IMR-90 (cell line): Measurements from ENCODE around the gene FGD5. TPM values are rescaled to one million over a fixed set of nuclear protein-coding genes. Genes with fewer than 3 reads are reported as not detected.

Experiments used
- ATAC-seq: fragments of 200-7000 bp; cut with Tn5 transposase; 2 replicates; pipeline ENCODE4 v1.9.1; 2020; ENCODE audit warnings: low read depth, mild to moderate bottlenecking, moderate library complexity
- BruUV-seq: library from RNA; stranded (reverse); fragments of 400-500 nt; replicated peaks from 2 replicates; lab custom pipeline; 2021; lab: Mats Ljungman, UMichigan
- CTCF ChIA-PET: fragments of 300-600 bp; formaldehyde crosslinking; extraction: SDS; loops from one replicate; lab custom pipeline; 2021; ENCODE audit warnings: antibody characterized with exemption; lab: Yijun Ruan, JAX
- POLR2A ChIA-PET: fragments of 300-600 bp; sonication (Branson Sonifier 250); formaldehyde crosslinking; loops from one replicate; lab custom pipeline; 2022; ENCODE audit warnings: antibody characterized with exemption; ENCODE audit not compliant: unreplicated experiment; lab: Charles Lee
- DNase-seq: peaks from one replicate; pipeline ENCODE4 v3.0.0; 2013
- H2AFZ ChIP-seq: replicated peaks from 2 replicates; pipeline ENCODE3; 2013; ENCODE audit warnings: low read length, mild to moderate bottlenecking; ENCODE audit not compliant: poor library complexity
- H2AK5ac ChIP-seq: 2 replicates; pipeline ENCODE4 v1.6.1; 2013; ENCODE audit warnings: low read depth, low read length, inconsistent platforms
- H2AK9ac ChIP-seq: replicated peaks from 2 replicates; pipeline ENCODE3; 2013; ENCODE audit warnings: mild to moderate bottlenecking, low read depth, low read length, moderate library complexity; ENCODE audit not compliant: poor library complexity
- H2BK120ac ChIP-seq: 2 replicates; pipeline ENCODE4 v1.6.1; 2013; ENCODE audit warnings: low read depth, low read length, inconsistent platforms
- H2BK15ac ChIP-seq: 3 replicates; pipeline ENCODE4 v1.6.1; 2013; ENCODE audit warnings: low read depth, low read length, inconsistent platforms
- H2BK20ac ChIP-seq: 2 replicates; pipeline ENCODE4 v1.6.1; 2013; ENCODE audit warnings: low read depth, mild to moderate bottlenecking, inconsistent platforms, low read length, moderate library complexity
- H2BK5ac ChIP-seq: 2 replicates; pipeline ENCODE4 v1.6.1; 2013; ENCODE audit warnings: mild to moderate bottlenecking, low read depth, low read length, inconsistent platforms; ENCODE audit not compliant: poor library complexity, severe bottlenecking
- H3K14ac ChIP-seq: replicated peaks from 2 replicates; pipeline ENCODE4 v1.6.1; 2013; ENCODE audit warnings: low read depth, low read length, inconsistent platforms
- H3K18ac ChIP-seq: 2 replicates; pipeline ENCODE4 v1.6.1; 2013; ENCODE audit warnings: low read depth, low read length, control low read depth
- H3K23ac ChIP-seq: 2 replicates; pipeline ENCODE4 v1.6.1; 2013; ENCODE audit warnings: low read depth, low read length, inconsistent platforms
- H3K27ac ChIP-seq: 2 replicates; pipeline ENCODE4 v1.5.1; 2013; ENCODE audit warnings: mild to moderate bottlenecking, control low read depth, low read length; ENCODE audit not compliant: insufficient read depth
- H3K27me3 ChIP-seq: 2 replicates; pipeline ENCODE4 v1.6.1; 2013; ENCODE audit warnings: low read length; ENCODE audit not compliant: control insufficient read depth, insufficient read depth
- H3K36me3 ChIP-seq: 2 replicates; pipeline ENCODE4 v1.6.1; 2013; ENCODE audit warnings: low read length, mixed read lengths; ENCODE audit not compliant: control insufficient read depth, insufficient read depth
- H3K4ac ChIP-seq: 2 replicates; pipeline ENCODE4 v1.6.1; 2013; ENCODE audit warnings: low read depth, low read length, inconsistent platforms
- H3K4me1 ChIP-seq: 2 replicates; pipeline ENCODE4 v1.6.1; 2013; ENCODE audit warnings: low read length, mixed read lengths; ENCODE audit not compliant: control insufficient read depth, insufficient read depth
- H3K4me2 ChIP-seq: 2 replicates; pipeline ENCODE4 v1.6.1; 2013; ENCODE audit warnings: low read depth, mild to moderate bottlenecking, control low read depth, low read length, moderate library complexity
- H3K4me3 ChIP-seq: 2 replicates; pipeline ENCODE4 v1.5.1; 2013; ENCODE audit warnings: low read depth, mild to moderate bottlenecking, control low read depth, low read length, moderate library complexity; ENCODE audit not compliant: insufficient read depth
- H3K56ac ChIP-seq: 2 replicates; pipeline ENCODE4 v1.6.1; 2013; ENCODE audit warnings: low read length, inconsistent platforms; ENCODE audit not compliant: insufficient read depth; ENCODE audit errors: extremely low read depth
- H3K79me1 ChIP-seq, 2 experiments: 2 replicates each; pipeline ENCODE4 v1.6.1; 2013; ENCODE audit warnings: low read length in 2 of 2, inconsistent platforms in 1 of 2, low read depth in 1 of 2
- H3K9ac ChIP-seq: 2 replicates; pipeline ENCODE4 v1.6.1; 2013; ENCODE audit warnings: low read depth, low read length, control low read depth
- H3K9me1 ChIP-seq: 2 replicates; pipeline ENCODE4 v1.6.1; 2013; ENCODE audit warnings: low read length, inconsistent platforms; ENCODE audit not compliant: insufficient read depth
- H3K9me3 ChIP-seq: 2 replicates; pipeline ENCODE4 v1.6.1; 2013; ENCODE audit warnings: low read length; ENCODE audit not compliant: control insufficient read depth, insufficient read depth
- H4K20me1 ChIP-seq: 2 replicates; pipeline ENCODE4 v1.6.1; 2013; ENCODE audit warnings: low read length, inconsistent platforms; ENCODE audit not compliant: insufficient read depth
- H4K5ac ChIP-seq: 2 replicates; pipeline ENCODE4 v1.6.1; 2013; ENCODE audit warnings: mild to moderate bottlenecking, low read depth, low read length, control low read depth
- H4K8ac ChIP-seq, 2 experiments: 2 replicates each; pipeline ENCODE4 v1.6.1; 2013; ENCODE audit warnings: low read depth in 2 of 2, low read length in 2 of 2, control low read depth in 1 of 2, inconsistent platforms in 1 of 2
- H4K91ac ChIP-seq: 2 replicates; pipeline ENCODE4 v1.6.1; 2013; ENCODE audit warnings: low read depth, low read length, inconsistent platforms; ENCODE audit not compliant: insufficient read depth
- BHLHE40 ChIP-seq: fragments of 150-350 bp; IDR thresholded peaks from 2 replicates; pipeline ENCODE4 v1.6.1; 2016; ENCODE audit warnings: mild to moderate bottlenecking, low read depth, low read length
- CEBPB ChIP-seq: IDR thresholded peaks from 2 replicates; pipeline ENCODE4 v1.6.1; 2012; ENCODE audit warnings: low read depth, low read length, improper control_type of control experiment
- CHD1 ChIP-seq: IDR thresholded peaks from 2 replicates; pipeline ENCODE4 v1.6.1; 2012; ENCODE audit warnings: low read depth, low read length, improper control_type of control experiment
- CTCF ChIP-seq: conservative IDR thresholded peaks from 2 replicates; pipeline ENCODE4 v1.5.1; 2012; ENCODE audit warnings: mild to moderate bottlenecking, low read depth, low read length, improper control_type of control experiment
- ELK1 ChIP-seq: fragments of 150-350 bp; IDR thresholded peaks from 2 replicates; pipeline ENCODE4 v1.6.1; 2016; ENCODE audit warnings: low read depth, mild to moderate bottlenecking, low read length, moderate library complexity, borderline replicate concordance
- FOS ChIP-seq: fragments of 150-350 bp; IDR thresholded peaks from 2 replicates; pipeline ENCODE4 v1.6.1; 2016; ENCODE audit warnings: low read depth, low read length
- MAFK ChIP-seq: IDR thresholded peaks from 2 replicates; pipeline ENCODE4 v1.6.1; 2012; ENCODE audit warnings: low read depth, low read length, improper control_type of control experiment
- MAZ ChIP-seq: IDR thresholded peaks from 2 replicates; pipeline ENCODE4 v1.6.1; 2012; ENCODE audit warnings: low read depth, mild to moderate bottlenecking, low read length, improper control_type of control experiment, moderate library complexity, borderline replicate concordance
- MXI1 ChIP-seq: IDR thresholded peaks from 2 replicates; pipeline ENCODE4 v1.6.1; 2012; ENCODE audit warnings: low read depth, mild to moderate bottlenecking, low read length, moderate library complexity, borderline replicate concordance
- NFE2L2 ChIP-seq: fragments of 150-350 bp; IDR thresholded peaks from 2 replicates; pipeline ENCODE4 v1.6.1; 2016; ENCODE audit warnings: low read depth, mild to moderate bottlenecking, low read length
- POLR2A ChIP-seq: IDR thresholded peaks from 2 replicates; pipeline ENCODE4 v1.6.1; 2012; ENCODE audit warnings: mild to moderate bottlenecking, low read depth, low read length
- RAD21 ChIP-seq: IDR thresholded peaks from 2 replicates; pipeline ENCODE4 v1.6.1; 2012; ENCODE audit warnings: low read length, improper control_type of control experiment
- RCOR1 ChIP-seq: IDR thresholded peaks from 2 replicates; pipeline ENCODE4 v1.6.1; 2012; ENCODE audit warnings: mild to moderate bottlenecking, low read length, improper control_type of control experiment; ENCODE audit not compliant: insufficient replicate concordance
- RFX5 ChIP-seq: IDR thresholded peaks from 2 replicates; pipeline ENCODE4 v1.8.0; 2012; ENCODE audit warnings: low read depth, mild to moderate bottlenecking, low read length, moderate library complexity
- SMC3 ChIP-seq: fragments of 150-350 bp; IDR thresholded peaks from 2 replicates; pipeline ENCODE4 v1.6.1; 2016; ENCODE audit warnings: low read depth, mild to moderate bottlenecking, antibody characterized with exemption, low read length, moderate library complexity
- USF2 ChIP-seq: fragments of 150-350 bp; IDR thresholded peaks from 2 replicates; pipeline ENCODE4 v1.6.1; 2017; ENCODE audit warnings: mild to moderate bottlenecking, antibody characterized with exemption, low read length, low read depth
- WGBS, 2 experiments: methylation state at CpG; one replicate each; pipeline versions ENCODE4 v1.1.5 to v1.1.7; 2013; ENCODE audit warnings: missing lambda C conversion rate in 2 of 2; ENCODE audit not compliant: insufficient read length in 1 of 2; ENCODE audit errors: extremely low coverage in 2 of 2; 5-methylcytosine and 5-hydroxymethylcytosine counted together
- dilution Hi-C: fragments of 300-500 bp; cut with HindIII; formaldehyde crosslinking; loops from one replicate; pipeline ENCODE4 v1.14.3; 2018; ENCODE audit warnings: low sequenced_read_pairs; ENCODE audit not compliant: unreplicated experiment
- in situ Hi-C: fragments of 300-500 bp; cut with MboI; formaldehyde crosslinking; loops from 3 replicates; pipeline ENCODE4 v1.14.3; 2019; ENCODE audit warnings: low sequenced_read_pairs, inconsistent platforms, mixed read lengths
- intact Hi-C: fragments of 100-400 bp; cut with micrococcal nuclease; formaldehyde crosslinking; loops from 2 replicates; pipeline ENCODE4 v1.10.0; 2022
- polyA plus RNA-seq, 3 experiments: library from polyadenylated mRNA; depleted of rRNA; stranded (reverse); fragments of >200 nt; gene quantifications; 2 replicates each; pipeline ENCODE4 v1.2.3, GENCODE V29; 2012; ENCODE audit warnings: low replicate concordance in 1 of 3
- total RNA-seq: library from RNA; depleted of rRNA; stranded (reverse); fragments of >200 nt; gene quantifications from 2 replicates; pipeline ENCODE4 v1.2.3, GENCODE V29; 2012

Gene FGD5
- total and polyA plus RNA-seq, 2 of the 4 experiments (the other 2 are of a cell fraction) = not detected

GRCh38 chr3:14962762-14963161 is 144.0 kb downstream of the FGD5 start:
- no peak overlapping the region for H2BK15ac ChIP-seq
- no peaks in the 10 kb centered on the region for H3K36me3 ChIP-seq
- no peak overlapping the region for H3K9ac ChIP-seq
- no TSS peak for BruUV-seq
- H2BK120ac ChIP-seq = no peak overlapping the region
- no peak overlapping the region for H3K4ac ChIP-seq
- no peaks in the 10 kb centered on the region for H3K9me3 ChIP-seq
- H2AK9ac ChIP-seq = no peak overlapping the region
- H4K91ac ChIP-seq = no peak overlapping the region
- no peak overlapping the region for H4K5ac ChIP-seq
- dilution Hi-C loops = no loop called here
- H3K14ac ChIP-seq = 0 out of 2 replicates have a peak overlapping the region, but pooled peaks have one; percentile 3
- H3K79me1 ChIP-seq = peaks cover 16 to 42% of the 10 kb centered on the region in 2 experiments
- in situ Hi-C loops = no loop called here
- peaks cover 3% of the 10 kb centered on the region; the same call in 1 of the 2 replicates for H3K9me1 ChIP-seq
- ATAC-seq (peak; percentile 54; the same call in 1 of the 2 replicates), DNase-seq (peak; percentile 88)
- no peaks in the 10 kb centered on the region for H3K27me3 ChIP-seq
- H2BK5ac ChIP-seq = no peak overlapping the region
- H3K27ac ChIP-seq = no peak overlapping the region
- no peak overlapping the region for H3K4me3 ChIP-seq
- H2AK5ac ChIP-seq = no peak overlapping the region
- peaks cover 13% of the 10 kb centered on the region; the same call in 1 of the 2 replicates for H4K20me1 ChIP-seq
- no peak overlapping the region for H2AFZ ChIP-seq
- H3K4me2 ChIP-seq = no peak overlapping the region
- intact Hi-C loops = no loop called here
- H4K8ac ChIP-seq = no peak overlapping the region
- TF ChIP-seq MAZ (no peak), MAFK (peak; percentile 54), CTCF (no peak), RFX5 (no peak), ELK1 (no peak), RCOR1 (no peak), USF2 (no peak), MXI1 (no peak), NFE2L2 (no peak), RAD21 (no peak), BHLHE40 (peak; percentile 60), SMC3 (no peak), POLR2A (no peak), CHD1 (no peak), CEBPB (no peak), FOS (0 out of 2 replicates have a peak, but pooled peaks have one; percentile 5)
- no peak overlapping the region for H3K18ac ChIP-seq
- peaks cover 2% of the 10 kb centered on the region; the same call in 1 of the 2 replicates for H3K4me1 ChIP-seq
- H2BK20ac ChIP-seq = no peak overlapping the region
- ChIA-PET CTCF (interaction anchor here (0.5 to 0.6 kb wide), 2 partner anchors 45 to 400 kb away, joined by 5 read pairs; no protein-coding TSS in a partner anchor), POLR2A (no interaction called here)
- H3K23ac ChIP-seq = no peak overlapping the region
- WGBS, 2 experiments = no CpG with 5 or more reads among the region's 5 CpGs
- no peak overlapping the region for H3K56ac ChIP-seq
